NCI-H146 treated with DMSO at 0.1 percent for 48 hours (cell line): ENCODE measurements around the gene AK4.

Experiments
- DNase-seq: peaks from one replicate; lab custom pipeline; 2025; ENCODE audit not compliant: unreplicated experiment; lab: John Stamatoyannopoulos, UW

Gene AK4

DNA sequence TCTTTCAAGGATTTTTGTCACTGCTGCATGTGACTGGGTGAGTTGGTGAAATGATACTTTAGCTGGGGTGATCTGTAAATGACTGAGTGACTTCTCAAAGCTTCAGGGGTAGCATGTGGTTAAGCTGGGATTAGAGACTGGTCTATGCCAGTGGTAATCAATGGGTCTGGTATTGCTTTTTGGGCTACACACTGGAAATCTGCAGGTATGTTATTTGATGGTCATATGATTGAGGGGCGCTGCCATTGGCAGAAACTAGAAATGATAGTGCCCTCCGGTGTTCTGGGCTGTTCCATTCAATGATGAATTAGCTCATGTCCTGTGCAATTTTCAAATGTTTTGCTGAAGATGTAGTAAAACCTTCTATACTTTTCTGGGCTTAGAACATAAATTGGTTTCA is 121.6 kb downstream of the AK4 start:
- no peak for DNase-seq

DNA sequence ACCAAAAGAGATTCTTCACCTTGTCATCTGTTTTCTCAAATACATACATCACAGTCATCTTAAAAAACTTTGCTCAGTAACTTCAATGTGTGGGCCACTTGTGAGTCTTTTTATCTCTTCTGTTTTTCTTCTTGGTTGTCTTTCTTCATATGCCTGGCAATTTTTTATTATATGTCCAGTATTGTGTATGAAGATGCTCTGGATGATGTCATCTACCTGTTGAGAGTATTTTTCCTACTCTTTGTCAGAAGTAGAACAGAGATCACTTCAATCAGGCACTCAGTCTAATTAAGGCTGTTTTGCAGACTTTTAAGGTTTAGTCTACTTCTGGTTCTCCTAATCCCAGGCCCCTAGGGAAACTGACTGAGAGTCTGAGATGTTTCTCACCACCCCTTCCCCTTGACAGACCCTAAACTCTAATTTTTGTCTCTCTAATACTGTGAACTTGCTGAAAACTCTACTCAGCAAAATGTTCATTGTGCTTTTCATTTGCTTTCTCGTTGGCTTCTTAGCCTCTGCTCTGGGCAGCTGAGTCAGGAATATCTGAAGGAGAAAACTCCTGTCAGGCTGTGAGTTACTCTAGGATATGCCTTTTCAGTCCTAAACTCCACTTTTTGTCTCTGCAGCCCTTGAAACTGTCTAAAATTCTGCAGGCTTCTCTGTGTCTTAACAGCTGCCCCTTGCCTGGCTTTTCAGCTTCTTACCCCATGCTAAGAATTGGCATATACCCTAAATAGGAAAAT is 128.4 kb downstream of the AK4 start:
- DNase-seq: no peak

- DNase-seq: no peak
These were observed 129.8 kb downstream of the AK4 start for GRCh38 chr1:65277605-65278347.

- DNase-seq: no peak
These were observed 130.5 kb downstream of the AK4 start for GRCh38 chr1:65278376-65279069.

GRCh38 chr1:65279070-65279779 is 131.2 kb downstream of the AK4 start:
- DNase-seq: no peak
